Heart left ventricle (tissue), 16 donors: ENCODE results near the gene BICC1. TPM values are rescaled to one million over a fixed set of nuclear protein-coding genes. Genes with fewer than 3 reads are reported as not detected.

Experiments used
- ATAC-seq, 4 donors: fragments of 200-7000 bp; cut with Tn5 transposase; one replicate each; pipeline ENCODE4 v1.9.1; 2020 to 2022; ENCODE audit warnings: moderate library complexity in 4 of 4, mild to moderate bottlenecking in 3 of 4, moderate number of reproducible peaks in 1 of 4
- DNase-seq, 5 donors: peaks; one replicate each; pipeline ENCODE4 v3.0.0-alpha.2; 2020
- H3K27ac ChIP-seq, 12 donors: fragments of 200-600 bp; sonication (generic) in 4 of 12; one replicate each; pipeline versions ENCODE4 v1.5.0 to v1.8.0; 2016 to 2022; ENCODE audit warnings: mild to moderate bottlenecking in 2 of 12
- H3K27me3 ChIP-seq, 9 donors: fragments of 200-600 bp; sonication (generic) in 2 of 9; one replicate each; pipeline versions ENCODE4 v1.5.1 to v1.8.0; 2016 to 2022; ENCODE audit warnings: mild to moderate bottlenecking in 3 of 9
- H3K36me3 ChIP-seq, 9 donors: fragments of 200-600 bp; sonication (generic) in 2 of 9; one replicate each; pipeline versions ENCODE4 v1.5.0 to v1.8.0; 2018 to 2022; ENCODE audit warnings: mild to moderate bottlenecking in 2 of 9
- H3K4me1 ChIP-seq, 12 donors: fragments of 200-600 bp; sonication (generic) in 4 of 12; one replicate each; pipeline versions ENCODE4 v1.5.0 to v1.8.0; 2016 to 2022; ENCODE audit warnings: mild to moderate bottlenecking in 3 of 12
- H3K4me3 ChIP-seq, 12 donors: fragments of 200-600 bp; sonication (generic) in 4 of 12; one replicate each; pipeline versions ENCODE4 v1.5.0 to v1.8.0; 2017 to 2022; ENCODE audit warnings: mild to moderate bottlenecking in 9 of 12, moderate library complexity in 4 of 12
- H3K9me3 ChIP-seq, 12 donors: fragments of 200-600 bp; sonication (generic) in 4 of 12; one replicate each; pipeline versions ENCODE4 v1.5.0 to v1.8.0; 2016 to 2022; ENCODE audit warnings: mild to moderate bottlenecking in 1 of 12
- CTCF ChIP-seq, 12 donors: fragments of 200-600 bp; sonication (generic) in 4 of 12; IDR thresholded peaks; one replicate each; pipeline versions ENCODE4 v1.5.0 to v1.8.0; 2018 to 2022; ENCODE audit warnings: antibody characterized with exemption in 12 of 12, mild to moderate bottlenecking in 5 of 12
- POLR2A ChIP-seq, 2 donors: fragments of 450-650 bp; IDR thresholded peaks; one replicate each; pipeline ENCODE4 v1.6.1; 2017; ENCODE audit warnings: antibody characterized with exemption in 2 of 2, mild to moderate bottlenecking in 2 of 2, moderate library complexity in 2 of 2
- WGBS, 4 donors: extraction: QIAGEN DNeasy Blood & Tissue Kit in 2 of 4; methylation state at CpG; one replicate each; pipeline versions ENCODE4 v1.1.5 to v1.1.7; 2013 to 2018; 5-methylcytosine and 5-hydroxymethylcytosine counted together
- intact Hi-C, 10 donors: fragments of 100-400 bp; cut with DNase I; formaldehyde crosslinking; loops; one replicate each; pipeline versions ENCODE4 v1.11.1 to v1.14.2; 2022
- polyA plus RNA-seq, 2 donors: library from polyadenylated mRNA; stranded (reverse); fragments of 200-250 nt; gene quantifications; one replicate each; pipeline ENCODE4 v1.2.3, GENCODE V29; 2013
- total RNA-seq, 9 donors: library from RNA; depleted of rRNA in 2 of 9; stranded (reverse); fragments of >200 nt in 2 of 9; fragmentation: NEBNext Ultra II Directional in 3 of 9; extraction: Animal tissue kit (Norgen Biotek cat#: 25700) in 3 of 9; gene quantifications; one replicate each; pipeline versions ENCODE4 v1.1.0 to v1.2.4, GENCODE V29; 2016 to 2023
- donor health status: ischemic (EF 13 %, LVEDD 7.1; RV severe dilation, severe dysfunction).
- donor health status: healthy with polysubstance abuse.
- donor health status: DM: no; HTN: yes; CAD: no.
- donor health status: DM: no; HTN: no; CAD: no.
- donor health status: ischemic (EF 25% LVEDD 6.9; RV normal size, moderate dysfunction).
- donor health status: ischemic (EF 25% LVEDD 5.7; RV mildly dilated, moderate dysfunction).
- donor health status: healthy.
- donor health status: DM: yes; HTN: yes; CAD: no.
- donor health status: ischemic (EF 35%, LVEDD 5.7; RV mildly dilated, moderate dysfunction).
- donor health status: nonischemic (EF 11% LVEDD 7.7; RV severe dilation, severe dysfunction).
- donor health status: DM: yes; HTN: yes; CAD: no.
- donor health status: PGD.
- donor health status: ischemic (EF 29% LVEDD 5.4; RV normal size, mild dysfunction).
- donor health status: nonischemic (EF 23%, LVEDD 6.1; RV moderate dilation, normal function).

BICC1 gene
- total and polyA plus RNA-seq, 11 donors: 1.6 to 18.7 (median 4.8) TPM

- TF ChIP-seq CTCF (IDR thresholded peaks at IDR 0.05) (no peak), POLR2A (IDR thresholded peaks at IDR 0.05) (no peak)
- DNase-seq (no peak), ATAC-seq (no peak)
- Histone ChIP-seq H3K27me3 (no peaks in the 10 kb centered on the region), H3K4me1 (no peaks in the 10 kb centered on the region), H3K27ac (no peak overlapping the region), H3K4me3 (no peak overlapping the region), H3K36me3 (no peaks in the 10 kb centered on the region), H3K9me3 (no peaks in the 10 kb centered on the region)
- WGBS, 4 donors: 82 to 84% (median 83%) methylated on average over 4 of the region's 4 CpGs
- intact Hi-C loops: no loop called here
These were observed 331.1 kb downstream of the BICC1 start for GRCh38 chr10:58843760-58844159.

GRCh38 chr10:58844680-58845079, 332.0 kb downstream of the BICC1 start:
- Histone ChIP-seq H3K27ac (no peak overlapping the region), H3K27me3 (no peaks in the 10 kb centered on the region), H3K4me3 (no peak overlapping the region), H3K36me3 (no peaks in the 10 kb centered on the region), H3K4me1 (no peaks in the 10 kb centered on the region), H3K9me3 (no peaks in the 10 kb centered on the region)
- no peak for TF ChIP-seq CTCF (IDR thresholded peaks at IDR 0.05)
- TF ChIP-seq POLR2A (IDR thresholded peaks at IDR 0.05): no peak
- intact Hi-C loops: no loop called here
- no peak for ATAC-seq
- DNase-seq: no peak
- WGBS, 4 donors: 83 to 88% (median 87%) methylated on average over 3 of the region's 3 CpGs

- Histone ChIP-seq H3K36me3 (no peaks in the 10 kb centered on the region), H3K4me3 (no peak overlapping the region), H3K9me3 (peaks cover 0 to 4% (median 0%) of the 10 kb centered on the region in 12 donors), H3K4me1 (no peaks in the 10 kb centered on the region), H3K27ac (no peak overlapping the region), H3K27me3 (no peaks in the 10 kb centered on the region)
- intact Hi-C loops: no loop called here
- WGBS, 4 donors: 73 to 84% (median 80%) methylated on average over 3 of the region's 3 CpGs
- TF ChIP-seq CTCF (IDR thresholded peaks at IDR 0.05) (no peak), POLR2A (IDR thresholded peaks at IDR 0.05) (no peak)
- DNase-seq (no peak), ATAC-seq (no peak)
These were observed 334.2 kb downstream of the BICC1 start for GRCh38 chr10:58846856-58847255.

- ATAC-seq: no peak
- no peak overlapping the region for H3K27ac ChIP-seq
- H3K27me3 ChIP-seq: no peaks in the 10 kb centered on the region
- H3K36me3 ChIP-seq: no peaks in the 10 kb centered on the region
- WGBS, 4 donors: 86 to 97% (median 90%) methylated on average over 2 of the region's 2 CpGs
- peaks cover 0 to 4% (median 0%) of the 10 kb centered on the region in 12 donors for H3K9me3 ChIP-seq
- intact Hi-C loops: no loop called here
- DNase-seq: no peak
- H3K4me3 ChIP-seq: no peak overlapping the region
- TF ChIP-seq CTCF (IDR thresholded peaks at IDR 0.05) (no peak), POLR2A (IDR thresholded peaks at IDR 0.05) (no peak)
- H3K4me1 ChIP-seq: peaks cover 0 to 28% (median 9%) of the 10 kb centered on the region in 12 donors
These were observed 338.9 kb downstream of the BICC1 start for GRCh38 chr10:58851606-58852005.
